Small intestine (tissue), 7 donors: ENCODE measurements around the gene EXT2. TPM values are rescaled to one million over a fixed set of nuclear protein-coding genes. Genes with fewer than 3 reads are reported as not detected.

Experiments
- DNase-seq, 2 donors: peaks; one replicate each; pipeline versions ENCODE4 v3.0.0 to v3.0.0-alpha.2; 2013
- FAIRE-seq: peaks from 2 replicates; lab custom pipeline; 2012; peaks lifted over from hg19 to GRCh38; lab: Jason Lieb, UNC
- H3K27ac ChIP-seq, 3 donors: one replicate each; pipeline ENCODE4 v1.5.1; 2013; ENCODE audit warnings: low read length in 2 of 3, mild to moderate bottlenecking in 2 of 3, control low read depth in 1 of 3, inconsistent platforms in 1 of 3, low read depth in 1 of 3, moderate library complexity in 1 of 3
- H3K27me3 ChIP-seq, 3 donors: one replicate each; pipeline ENCODE4 v1.6.1; 2013; ENCODE audit warnings: low read length in 3 of 3, inconsistent platforms in 1 of 3; ENCODE audit not compliant: control insufficient read depth in 3 of 3, insufficient read depth in 3 of 3
- H3K36me3 ChIP-seq, 3 donors: one replicate each; pipeline ENCODE4 v1.6.1; 2013; ENCODE audit warnings: low read length in 3 of 3, inconsistent platforms in 1 of 3, low read depth in 1 of 3, mild to moderate bottlenecking in 1 of 3, moderate library complexity in 1 of 3; ENCODE audit not compliant: control insufficient read depth in 3 of 3, insufficient read depth in 2 of 3
- H3K4me1 ChIP-seq, 3 donors: one replicate each; pipeline ENCODE4 v1.6.1; 2013; ENCODE audit warnings: low read length in 2 of 3, inconsistent platforms in 1 of 3, low read depth in 1 of 3, mild to moderate bottlenecking in 1 of 3, moderate library complexity in 1 of 3; ENCODE audit not compliant: control insufficient read depth in 3 of 3, insufficient read depth in 2 of 3
- H3K4me3 ChIP-seq, 3 donors: one replicate each; pipeline ENCODE4 v1.5.1; 2013; ENCODE audit warnings: low read length in 3 of 3, control low read depth in 1 of 3, inconsistent platforms in 1 of 3, low read depth in 1 of 3, mild to moderate bottlenecking in 1 of 3, moderate library complexity in 1 of 3
- H3K9me3 ChIP-seq, 2 donors: one replicate each; pipeline ENCODE4 v1.6.1; 2013; ENCODE audit warnings: low read depth in 1 of 2, low read length in 1 of 2; ENCODE audit not compliant: control insufficient read depth in 2 of 2, insufficient read depth in 1 of 2
- WGBS, 3 donors: extraction: QIAGEN DNeasy Blood & Tissue Kit; methylation state at CpG; one replicate each; pipeline ENCODE4 v1.1.7; 2013; 5-methylcytosine and 5-hydroxymethylcytosine counted together
- polyA plus RNA-seq, 4 donors: library from polyadenylated mRNA; stranded (reverse) in 3 of 4; unstranded in 1 of 4; fragments of 200-250 nt in 3 of 4; fragments of 120-200 nt in 1 of 4; gene quantifications; one replicate each; pipeline versions ENCODE4 v1.2.1 to v1.2.3, GENCODE V29; 2013
- donor health status: healthy with polysubstance abuse.
- donor health status: control.
- donor health status: control.
- donor health status: Bipolar disorder and iron deficiency.
- donor health status: healthy.

Gene EXT2
- polyA plus RNA-seq, 4 donors: 18.6 to 47.1 (median 28.6) TPM

DNA sequence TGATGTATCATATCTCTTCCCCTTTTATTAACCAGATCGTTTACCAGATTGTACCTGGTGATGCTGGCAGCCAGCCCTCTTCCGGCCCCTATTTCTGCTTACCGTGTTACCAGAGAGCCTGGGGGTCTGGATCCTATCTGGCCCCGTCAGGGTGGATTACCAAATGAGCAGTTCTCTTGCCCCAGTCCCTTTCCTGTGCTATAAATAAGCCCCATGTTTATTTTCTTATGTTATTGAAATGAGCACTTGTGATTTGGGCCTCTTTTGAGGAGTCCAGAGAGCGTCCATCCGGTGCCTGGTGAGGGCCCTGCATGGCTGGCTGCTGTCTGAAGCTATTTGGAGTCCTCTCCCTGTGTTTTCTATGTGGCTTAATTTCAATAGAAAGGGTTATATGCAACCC is 154.9 kb downstream of the EXT2 start:
- Histone ChIP-seq H3K9me3 (peaks cover 0 to 5% of the 10 kb centered on the region in 2 donors), H3K4me3 (no peak overlapping the region), H3K27ac (no peak overlapping the region), H3K36me3 (peaks cover 0 to 3% (median 2%) of the 10 kb centered on the region in 3 donors), H3K27me3 (no peaks in the 10 kb centered on the region), H3K4me1 (no peaks in the 10 kb centered on the region)
- 81 to 95% (median 93%) methylated on average over 6 of the region's 6 CpGs for WGBS, 3 donors
- no peak for DNase-seq
- FAIRE-seq: no peak

DNA sequence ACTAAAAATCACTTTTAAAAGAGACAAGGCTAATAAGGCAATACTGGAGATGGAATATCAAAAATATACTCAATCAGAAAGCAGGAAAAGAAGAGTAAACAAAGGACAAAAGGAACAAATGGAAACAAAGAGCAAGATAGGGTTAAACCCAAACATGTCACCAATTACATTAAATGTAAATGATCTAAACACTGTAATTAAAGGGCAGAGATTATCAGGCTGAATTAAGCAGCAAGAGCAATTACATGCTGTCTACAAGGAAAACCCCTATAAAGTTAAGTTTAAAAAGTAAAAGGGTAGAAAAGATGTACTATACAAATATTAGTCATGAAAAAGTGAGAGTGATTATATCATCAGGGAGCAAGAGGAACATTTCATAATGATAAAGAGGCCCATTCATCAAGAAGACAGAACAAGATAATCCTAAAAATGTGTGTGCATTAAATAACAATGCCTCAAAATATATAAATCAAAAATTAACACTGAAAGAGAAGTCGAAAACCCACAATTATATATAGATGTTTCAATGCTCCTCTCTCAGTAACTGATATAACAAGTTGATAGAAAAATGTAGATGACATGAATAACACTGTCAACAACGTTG is 157.6 kb downstream of the EXT2 start:
- DNase-seq: no peak
- no peak overlapping the region for H3K4me3 ChIP-seq
- H3K27ac ChIP-seq: no peak overlapping the region
- no peaks in the 10 kb centered on the region for H3K27me3 ChIP-seq
- 94 to 100% (median 95%) methylated on average over 2 of the region's 2 CpGs for WGBS, 3 donors
- no peak for FAIRE-seq
- peaks cover 0 to 7% (median 0%) of the 10 kb centered on the region in 3 donors for H3K36me3 ChIP-seq
- H3K4me1 ChIP-seq: peaks cover 0 to 4% (median 0%) of the 10 kb centered on the region in 3 donors
- peaks cover 0 to 5% of the 10 kb centered on the region in 2 donors for H3K9me3 ChIP-seq

DNA sequence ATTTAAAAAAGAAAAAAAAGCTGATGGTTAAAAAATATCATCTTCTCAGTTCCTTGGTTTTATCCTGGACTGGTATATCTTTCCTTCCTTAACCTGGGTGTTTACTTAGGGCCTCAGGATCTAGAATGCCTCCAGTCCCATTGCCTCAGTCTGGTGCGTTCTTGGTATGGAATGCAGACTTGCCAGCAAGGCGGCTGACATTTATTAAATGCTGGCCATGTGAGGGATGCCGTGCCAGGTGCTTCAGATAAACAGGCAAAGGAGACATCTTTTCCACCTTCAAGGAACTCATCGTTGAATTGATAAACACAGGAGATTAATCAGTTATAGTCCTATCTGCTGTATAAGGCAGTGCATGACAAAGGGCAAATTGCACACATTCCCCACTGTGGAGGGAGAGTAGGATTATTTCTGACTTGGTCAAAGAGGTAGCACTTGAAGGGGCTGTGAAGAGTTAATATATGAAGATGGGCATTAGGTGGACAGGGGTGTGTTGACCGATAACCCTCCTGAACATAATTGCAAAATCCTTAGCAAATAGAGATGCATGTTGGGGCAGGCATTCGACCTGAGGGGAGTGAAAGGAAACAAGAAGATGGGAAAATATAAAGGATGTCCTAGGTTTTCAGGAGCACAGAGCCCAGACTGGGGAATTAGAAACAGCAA is 160.1 kb downstream of the EXT2 start:
- H3K4me1 ChIP-seq: peaks cover 0 to 4% (median 0%) of the 10 kb centered on the region in 3 donors
- WGBS, 3 donors: 55 to 68% (median 63%) methylated on average over 6 of the region's 6 CpGs
- FAIRE-seq: no peak
- H3K4me3 ChIP-seq: no peak overlapping the region
- H3K9me3 ChIP-seq: peaks cover 0 to 8% of the 10 kb centered on the region in 2 donors
- DNase-seq: no peak
- peaks cover 0 to 2% (median 0%) of the 10 kb centered on the region in 3 donors for H3K27me3 ChIP-seq
- no peak overlapping the region for H3K27ac ChIP-seq
- H3K36me3 ChIP-seq: peaks cover 0 to 5% (median 0%) of the 10 kb centered on the region in 3 donors

DNA sequence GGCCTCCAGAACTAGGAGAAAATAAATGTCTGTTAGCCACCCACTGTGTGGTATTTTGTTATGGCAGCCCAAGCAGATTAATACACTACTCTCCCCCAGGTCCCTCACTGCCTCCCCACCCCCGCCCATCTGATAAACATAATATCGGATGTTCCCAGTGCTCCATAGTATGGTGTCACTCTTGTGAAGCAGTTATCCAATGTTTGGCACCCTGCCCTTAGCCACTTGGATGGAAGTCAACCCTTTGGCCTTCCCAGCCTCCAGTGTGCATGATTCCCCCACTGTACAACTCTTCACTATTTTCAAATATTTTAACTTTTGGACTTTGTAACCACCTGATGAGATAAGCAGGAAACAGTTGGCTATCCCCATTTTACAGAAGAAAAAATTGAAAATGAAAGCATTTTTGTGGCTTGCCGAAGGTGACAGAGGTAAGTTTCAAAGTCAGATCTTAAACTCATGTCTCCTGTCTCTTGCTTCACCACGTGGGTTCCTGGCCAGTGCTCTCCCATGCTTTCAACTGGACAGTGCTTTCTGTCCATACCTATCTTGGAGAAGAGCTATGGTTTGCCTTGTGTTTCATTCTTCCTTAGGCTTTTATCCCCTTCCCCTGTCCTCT is 161.3 kb downstream of the EXT2 start:
- FAIRE-seq: no peak
- Histone ChIP-seq H3K4me1 (peaks cover 0 to 4% (median 0%) of the 10 kb centered on the region in 3 donors), H3K36me3 (peaks cover 0 to 5% (median 0%) of the 10 kb centered on the region in 3 donors), H3K9me3 (peaks cover 0 to 8% of the 10 kb centered on the region in 2 donors), H3K27me3 (peaks cover 0 to 2% (median 0%) of the 10 kb centered on the region in 3 donors), H3K27ac (no peak overlapping the region), H3K4me3 (no peak overlapping the region)
- WGBS, 3 donors: 50 to 62% (median 51%) methylated on average over 4 of the region's 4 CpGs
- peak in 1 of 2 donors; percentile 20 for DNase-seq

DNA sequence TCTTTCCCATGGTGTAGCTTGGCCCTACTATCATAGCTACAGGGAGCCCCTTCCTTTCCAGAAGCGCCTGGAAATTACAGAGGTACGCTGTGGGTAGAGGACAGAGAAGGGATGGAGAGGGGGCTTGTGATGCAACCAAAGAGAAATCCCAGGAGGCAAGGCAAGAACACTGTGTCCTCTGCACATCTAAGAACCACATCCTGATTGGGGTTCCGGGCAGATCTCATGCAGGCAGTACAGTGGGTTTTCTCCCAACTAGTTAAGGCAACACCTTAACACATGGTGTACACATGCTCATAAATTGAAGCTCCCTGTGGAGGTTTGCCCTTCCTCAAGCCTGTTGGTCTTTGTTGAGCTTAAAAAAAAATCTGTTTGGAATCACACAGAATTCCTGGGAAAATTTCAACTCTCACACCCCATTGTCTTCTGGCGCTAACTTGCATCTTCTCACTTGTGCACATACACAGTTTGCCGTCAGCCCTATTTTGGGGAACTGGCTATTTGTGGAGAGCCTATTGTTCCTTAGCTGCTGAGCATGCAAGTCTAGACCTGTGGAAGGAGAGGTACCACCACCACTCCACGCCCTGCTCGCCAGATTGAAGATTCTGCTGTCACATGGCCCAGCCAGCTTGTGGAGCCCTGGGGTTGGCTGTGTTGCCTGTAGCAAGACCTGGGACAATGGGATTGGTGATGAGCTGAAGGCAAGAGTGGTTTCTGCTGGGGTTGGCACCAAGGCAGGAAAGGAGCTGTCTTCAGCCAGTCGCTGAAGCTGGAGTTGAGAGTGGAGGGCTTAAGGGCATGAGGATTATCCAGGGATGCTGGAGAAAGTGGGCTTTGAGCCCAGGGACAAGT is 162.1 kb downstream of the EXT2 start:
- Histone ChIP-seq H3K27ac (no peak overlapping the region), H3K9me3 (peaks cover 0 to 7% of the 10 kb centered on the region in 2 donors)
- no peak for FAIRE-seq

DNA sequence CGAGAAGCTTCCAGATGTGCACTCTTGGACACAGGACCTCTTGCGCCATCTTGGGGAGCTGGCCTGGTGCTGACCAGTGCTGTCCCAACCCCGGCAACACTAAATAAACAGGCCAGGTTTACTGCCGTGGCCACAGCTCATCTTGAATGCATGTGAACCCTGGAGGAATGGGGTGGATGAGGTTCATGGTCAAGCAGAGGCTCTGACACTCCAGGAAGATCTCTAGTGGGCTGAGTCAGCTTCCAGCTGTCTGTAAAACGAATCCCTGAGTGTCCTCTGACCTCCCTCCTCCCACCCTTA is 162.7 kb downstream of the EXT2 start:
- Histone ChIP-seq H3K27ac (no peak overlapping the region), H3K36me3 (peaks cover 0 to 5% (median 0%) of the 10 kb centered on the region in 3 donors), H3K4me3 (no peak overlapping the region), H3K9me3 (peaks cover 0 to 5% of the 10 kb centered on the region in 2 donors), H3K4me1 (peaks cover 0 to 4% (median 0%) of the 10 kb centered on the region in 3 donors), H3K27me3 (peaks cover 0 to 2% (median 0%) of the 10 kb centered on the region in 3 donors)
- FAIRE-seq (no peak), DNase-seq (no peak)
- 67 to 79% (median 74%) methylated on average over 5 of the region's 5 CpGs for whole genome bisulfite sequencing, 3 donors

More for the DNA sequence above, 162.1 kb downstream of the EXT2 start:
- peak in 1 of 2 donors; percentile 49 for DNase-seq
- 94 to 97% (median 94%) methylated on average over 8 of the region's 8 CpGs for WGBS, 3 donors
- peaks cover 0 to 5% (median 0%) of the 10 kb centered on the region in 3 donors for H3K36me3 ChIP-seq
- H3K4me1 ChIP-seq: peaks cover 0 to 4% (median 0%) of the 10 kb centered on the region in 3 donors
- no peak overlapping the region for H3K4me3 ChIP-seq
- peaks cover 0 to 2% (median 0%) of the 10 kb centered on the region in 3 donors for H3K27me3 ChIP-seq

DNA sequence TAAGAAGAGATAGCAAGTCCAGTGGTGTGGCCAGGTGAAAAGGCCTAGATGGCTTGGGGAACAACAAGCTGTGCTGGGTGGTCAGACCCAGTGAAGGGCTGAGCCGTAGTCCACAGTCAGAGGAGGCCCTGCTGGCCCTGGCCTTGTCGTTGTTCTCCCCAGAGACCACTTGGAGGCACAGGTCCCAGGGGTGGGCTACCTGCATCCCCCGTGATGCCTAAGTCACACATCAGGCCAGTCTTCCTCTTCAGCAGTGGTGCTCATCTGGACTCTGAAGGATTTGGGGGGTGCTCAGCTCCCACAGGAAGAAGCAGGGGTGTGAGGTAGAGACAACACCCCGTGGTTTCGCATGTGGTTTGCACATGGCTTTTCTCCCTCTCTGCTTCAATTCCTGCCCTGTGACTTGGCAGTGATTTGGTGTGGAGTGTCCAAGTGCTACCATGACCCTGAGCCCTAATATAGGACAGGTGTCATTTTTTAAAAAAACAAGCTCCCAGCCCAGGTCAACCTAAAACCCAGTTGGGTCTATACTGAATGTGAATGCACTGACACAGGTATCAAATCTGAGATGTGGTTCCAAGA is 163.5 kb downstream of the EXT2 start:
- peaks cover 0 to 5% of the 10 kb centered on the region in 2 donors for H3K9me3 ChIP-seq
- H3K36me3 ChIP-seq: peaks cover 0 to 5% (median 0%) of the 10 kb centered on the region in 3 donors
- H3K27me3 ChIP-seq: peaks cover 0 to 2% (median 0%) of the 10 kb centered on the region in 3 donors
- H3K4me1 ChIP-seq: peaks cover 0 to 4% (median 0%) of the 10 kb centered on the region in 3 donors
- FAIRE-seq: no peak
- no peak overlapping the region for H3K4me3 ChIP-seq
- 87 to 89% (median 87%) methylated on average over 5 of the region's 5 CpGs for WGBS, 3 donors
- no peak for DNase-seq
- no peak overlapping the region for H3K27ac ChIP-seq
